Osteoblast (primary cell): Measurements from ENCODE around the gene SPATS2L. TPM values are rescaled to one million over a fixed set of nuclear protein-coding genes. Genes with fewer than 3 reads are reported as not detected.

Experiments
- DNase-seq: peaks from one replicate; pipeline ENCODE4 v3.0.0; 2011; ENCODE audit warnings: low spot score, mixed read lengths; ENCODE audit not compliant: insufficient read length; ENCODE audit errors: missing footprints
- H2AFZ ChIP-seq: 2 replicates; pipeline ENCODE4 v1.6.0; 2011; ENCODE audit warnings: mild to moderate bottlenecking, low read length
- H3K27ac ChIP-seq: 2 replicates; pipeline ENCODE4 v1.5.1; 2011; ENCODE audit warnings: mild to moderate bottlenecking, low read depth, low read length, moderate library complexity
- H3K27me3 ChIP-seq: 2 replicates; pipeline ENCODE4 v1.6.0; 2012; ENCODE audit warnings: mild to moderate bottlenecking, control low read depth, inconsistent platforms, low read length, moderate library complexity; ENCODE audit not compliant: insufficient read depth
- H3K36me3 ChIP-seq: 2 replicates; pipeline ENCODE4 v1.5.1; 2011; ENCODE audit warnings: mild to moderate bottlenecking, low read length, control low read depth, moderate library complexity; ENCODE audit not compliant: insufficient read depth
- H3K4me1 ChIP-seq: 2 replicates; pipeline ENCODE4 v1.5.1; 2011; ENCODE audit warnings: mild to moderate bottlenecking, low read length, control low read depth, moderate library complexity; ENCODE audit not compliant: insufficient read depth
- H3K4me2 ChIP-seq: 2 replicates; pipeline ENCODE4 v1.6.0; 2011; ENCODE audit warnings: mild to moderate bottlenecking, low read length; ENCODE audit not compliant: insufficient read depth
- H3K4me3 ChIP-seq: fragments of 200-600 bp; sonication (generic); 3 replicates; pipeline ENCODE4 v1.5.1; 2012; ENCODE audit warnings: mild to moderate bottlenecking, low read length, inconsistent platforms; ENCODE audit not compliant: insufficient read depth
- H3K79me2 ChIP-seq: 2 replicates; pipeline ENCODE4 v1.6.0; 2012; ENCODE audit warnings: mild to moderate bottlenecking, low read length, control low read depth, inconsistent platforms; ENCODE audit not compliant: insufficient read depth
- H3K9me3 ChIP-seq: 2 replicates; pipeline ENCODE4 v1.5.1; 2011; ENCODE audit warnings: low read depth, low read length, control low read depth
- H4K20me1 ChIP-seq: 2 replicates; pipeline ENCODE4 v1.6.0; 2012; ENCODE audit warnings: mild to moderate bottlenecking, low read length, control low read depth; ENCODE audit not compliant: insufficient read depth
- CTCF ChIP-seq: IDR thresholded peaks from 2 replicates; pipeline ENCODE4 v1.5.1; 2011; ENCODE audit warnings: mild to moderate bottlenecking, low read depth, low read length, moderate library complexity; ENCODE audit errors: extremely low read depth
- total RNA-seq: library from RNA; depleted of rRNA; stranded (reverse); fragments of >200 nt; gene quantifications from 2 replicates; pipeline ENCODE4 v1.2.3, GENCODE V29; 2012

Gene SPATS2L
- total RNA-seq, 1 donor = 74.6 TPM

DNA sequence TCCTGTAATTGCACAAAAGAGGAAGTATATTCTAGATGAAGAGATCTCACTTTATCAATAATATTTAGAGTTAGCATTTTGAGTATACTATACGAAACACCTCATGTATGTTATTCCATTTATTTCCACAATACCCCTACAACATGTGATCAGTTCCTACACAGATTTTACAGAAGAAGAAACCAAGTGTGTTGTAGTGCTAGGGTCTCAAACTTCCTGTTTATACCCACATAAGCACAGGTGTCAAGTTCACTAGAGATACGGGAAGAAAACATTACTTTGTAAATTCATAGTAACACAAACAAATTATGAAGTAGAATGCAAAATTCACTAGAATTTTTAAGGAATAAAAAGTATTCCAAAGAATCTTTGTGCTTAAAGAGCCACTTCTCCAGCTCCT, 157.0 kb downstream of the SPATS2L start:
- H3K9me3 ChIP-seq = no peaks in the 10 kb centered on the region
- no peak overlapping the region for H3K4me3 ChIP-seq
- no peaks in the 10 kb centered on the region for H3K79me2 ChIP-seq
- H4K20me1 ChIP-seq = no peaks in the 10 kb centered on the region
- no peak for TF ChIP-seq CTCF
- no peak overlapping the region for H3K4me2 ChIP-seq
- H2AFZ ChIP-seq = no peak overlapping the region
- no peak overlapping the region for H3K27ac ChIP-seq
- peaks cover 15% of the 10 kb centered on the region for H3K4me1 ChIP-seq
- peaks cover 46% of the 10 kb centered on the region for H3K36me3 ChIP-seq
- no peak for DNase-seq
- no peaks in the 10 kb centered on the region for H3K27me3 ChIP-seq

GRCh38 chr2:200466425-200467418, 160.2 kb downstream of the SPATS2L start:
- no peak for TF ChIP-seq CTCF
- Histone ChIP-seq H3K9me3 (no peaks in the 10 kb centered on the region), H3K4me3 (peak overlapping the region; percentile 10), H3K4me1 (peaks cover 15% of the 10 kb centered on the region), H3K4me2 (peak overlapping the region; percentile 60), H3K36me3 (peaks cover 59% of the 10 kb centered on the region), H3K27ac (peak overlapping the region; percentile 55), H3K79me2 (no peaks in the 10 kb centered on the region), H2AFZ (peak overlapping the region; percentile 1), H4K20me1 (no peaks in the 10 kb centered on the region), H3K27me3 (no peaks in the 10 kb centered on the region)
- peak; percentile 87 for DNase-seq

GRCh38 chr2:200467806-200468681, 161.6 kb downstream of the SPATS2L start:
- no peak for DNase-seq
- peak overlapping the region; percentile 55 for H3K27ac ChIP-seq
- no peak overlapping the region for H3K4me2 ChIP-seq
- peaks cover 62% of the 10 kb centered on the region for H3K36me3 ChIP-seq
- H4K20me1 ChIP-seq = no peaks in the 10 kb centered on the region
- H3K9me3 ChIP-seq = no peaks in the 10 kb centered on the region
- TF ChIP-seq CTCF = no peak
- no peaks in the 10 kb centered on the region for H3K79me2 ChIP-seq
- peaks cover 15% of the 10 kb centered on the region for H3K4me1 ChIP-seq
- H2AFZ ChIP-seq = no peak overlapping the region
- H3K27me3 ChIP-seq = no peaks in the 10 kb centered on the region
- H3K4me3 ChIP-seq = no peak overlapping the region
